ENCODE data around the gene PTPN13.

The PTPN13 gene

DNA sequence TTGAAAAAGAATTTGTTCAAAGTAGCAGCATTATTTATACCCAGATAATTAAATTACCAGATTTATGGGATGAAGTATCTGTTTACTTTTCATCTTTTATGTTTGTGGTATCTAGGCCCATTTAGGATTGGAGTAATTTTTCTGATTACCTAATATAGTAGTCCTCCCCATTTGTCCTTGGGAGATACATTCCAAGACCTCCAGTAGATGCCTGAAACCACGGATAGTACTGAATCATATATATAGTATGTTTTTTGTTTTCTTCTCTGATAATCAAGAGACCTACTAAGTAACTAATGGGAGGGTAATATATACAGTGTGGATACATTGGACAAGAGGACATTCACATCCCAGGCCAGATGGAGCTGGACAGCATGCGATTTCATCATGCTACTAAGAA lies 30.7 kb upstream of the PTPN13 start:
- Histone ChIP-seq H3K27ac (ENCODE audit: low read length) (no peak overlapping the region), H3K27me3 (ENCODE audit: control insufficient read depth, insufficient read depth, low read length) (no peaks in the 10 kb centered on the region), H3K9me3 (ENCODE audit: control insufficient read depth, low read depth, low read length) (no peaks in the 10 kb centered on the region), H3K4me3 (ENCODE audit: low read length) (no peak overlapping the region), H3K9ac (ENCODE audit: low read length) (no peak overlapping the region), H3K4me1 (ENCODE audit: control insufficient read depth, low read depth, low read length) (no peaks in the 10 kb centered on the region), H3K36me3 (ENCODE audit: control insufficient read depth, low read depth, low read length) (no peaks in the 10 kb centered on the region)

DNA sequence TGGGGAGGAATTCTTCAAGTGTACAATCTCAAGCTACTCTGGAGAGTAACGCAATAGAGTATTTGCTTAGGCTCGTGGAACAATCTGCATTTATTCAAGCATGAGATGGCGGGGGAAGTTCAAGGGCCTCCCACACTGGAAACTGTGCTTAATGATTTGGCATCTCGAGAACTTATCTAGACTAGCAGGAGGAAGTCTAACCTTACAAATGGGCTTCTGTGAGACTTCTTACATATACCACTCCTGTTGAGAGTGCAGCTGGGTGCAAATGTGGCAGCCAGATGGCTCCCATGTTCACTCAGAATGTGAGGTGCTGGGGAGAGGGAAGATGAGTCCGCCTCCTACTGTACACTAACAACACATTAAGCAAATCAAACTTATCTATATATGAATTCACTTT lies 29.3 kb upstream of the PTPN13 start:
- Histone ChIP-seq H3K4me3 (ENCODE audit: low read length) (no peak overlapping the region), H3K36me3 (ENCODE audit: control insufficient read depth, low read depth, low read length) (no peaks in the 10 kb centered on the region), H3K9me3 (ENCODE audit: control insufficient read depth, low read depth, low read length) (no peaks in the 10 kb centered on the region), H3K27me3 (ENCODE audit: control insufficient read depth, insufficient read depth, low read length) (no peaks in the 10 kb centered on the region), H3K4me1 (ENCODE audit: control insufficient read depth, low read depth, low read length) (no peaks in the 10 kb centered on the region), H3K9ac (ENCODE audit: low read length) (no peak overlapping the region), H3K27ac (ENCODE audit: low read length) (no peak overlapping the region)

DNA sequence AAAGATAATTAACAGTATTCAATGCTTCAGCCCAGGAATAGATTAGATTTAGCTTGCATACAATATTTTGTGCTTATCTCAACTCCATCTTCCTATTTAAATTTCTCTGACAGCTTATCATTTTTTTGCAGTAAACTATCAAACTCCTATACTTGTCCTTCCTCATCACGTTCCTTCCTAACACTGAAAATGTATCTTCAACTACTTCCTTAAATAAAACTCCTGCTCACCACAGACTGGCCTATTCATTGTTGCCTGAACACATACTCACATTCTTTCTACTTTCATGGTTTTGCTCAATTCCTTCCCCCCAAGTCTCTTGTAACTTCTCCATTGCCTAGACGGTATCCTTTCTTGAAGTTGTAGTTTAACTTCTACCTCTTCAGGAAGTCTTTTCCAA lies 28.5 kb upstream of the PTPN13 start:
- no peaks in the 10 kb centered on the region for H3K36me3 ChIP-seq (ENCODE audit: control insufficient read depth, low read depth, low read length)
- H3K9ac ChIP-seq (ENCODE audit: low read length), result no peak overlapping the region
- H3K4me3 ChIP-seq (ENCODE audit: low read length), result no peak overlapping the region
- H3K4me1 ChIP-seq (ENCODE audit: control insufficient read depth, low read depth, low read length), result no peaks in the 10 kb centered on the region
- H3K27ac ChIP-seq (ENCODE audit: low read length), result no peak overlapping the region
- H3K9me3 ChIP-seq (ENCODE audit: control insufficient read depth, low read depth, low read length), result no peaks in the 10 kb centered on the region
- H3K27me3 ChIP-seq (ENCODE audit: control insufficient read depth, insufficient read depth, low read length), result no peaks in the 10 kb centered on the region

DNA sequence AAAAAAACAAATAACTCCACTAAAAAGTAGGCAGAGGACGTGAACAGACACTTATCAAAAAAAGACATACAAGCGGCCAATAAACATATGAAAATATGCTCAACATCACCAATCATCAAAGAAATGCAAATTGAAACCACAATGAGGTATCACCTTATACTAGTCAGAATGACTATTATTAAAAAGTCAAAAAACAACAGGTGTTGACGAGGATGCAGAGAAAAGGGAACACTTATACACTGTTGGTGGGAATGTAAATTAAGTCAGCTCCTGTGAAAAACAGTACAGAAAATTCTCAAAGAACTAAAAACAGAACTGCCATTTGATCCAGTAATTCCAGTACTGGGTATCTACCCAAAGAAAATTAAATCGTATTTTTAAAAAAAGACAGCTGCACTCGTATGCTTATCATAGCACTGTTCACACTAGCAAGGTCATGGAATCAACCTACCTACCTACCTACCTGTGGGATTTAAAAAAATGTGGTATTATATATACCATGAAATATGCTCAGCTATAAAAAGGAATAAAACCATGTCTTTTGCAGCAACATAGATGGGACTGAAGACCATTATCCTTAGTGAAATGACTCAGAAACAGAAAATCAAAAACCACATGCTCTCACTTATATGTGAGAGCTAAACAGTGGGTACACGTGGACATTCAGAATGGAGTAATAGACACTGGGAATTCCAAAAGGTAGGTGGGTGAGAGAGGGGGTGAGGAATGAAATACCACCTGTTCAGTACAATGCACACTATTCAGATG lies 24.8 kb upstream of the PTPN13 start:
- no peak overlapping the region for H3K4me3 ChIP-seq (ENCODE audit: low read length)

DNA sequence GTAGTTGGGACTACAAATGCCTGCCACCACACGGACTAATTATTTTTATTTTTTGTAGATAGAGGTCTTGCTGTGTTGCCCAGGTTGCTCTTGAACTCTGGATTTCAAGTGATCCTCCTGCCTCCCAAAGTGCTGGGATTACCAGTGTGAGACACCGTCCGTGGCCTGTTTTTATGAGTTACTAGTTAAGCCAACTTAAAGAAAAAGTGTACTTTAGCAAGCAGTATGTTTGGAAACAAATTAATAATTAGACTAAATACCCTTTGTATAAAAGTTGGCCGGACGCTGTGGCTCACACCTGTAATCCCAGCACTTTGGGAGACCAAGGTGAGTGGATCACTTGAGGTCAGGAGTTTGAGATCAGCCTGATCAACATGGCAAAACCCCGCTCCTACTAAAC lies 14.2 kb upstream of the PTPN13 start:
- no peak overlapping the region for H3K4me3 ChIP-seq (ENCODE audit: low read length)
- H3K9me3 ChIP-seq (ENCODE audit: control insufficient read depth, low read depth, low read length), result no peaks in the 10 kb centered on the region
- H3K9ac ChIP-seq (ENCODE audit: low read length), result no peak overlapping the region
- no peak overlapping the region for H3K27ac ChIP-seq (ENCODE audit: low read length)
- no peaks in the 10 kb centered on the region for H3K36me3 ChIP-seq (ENCODE audit: control insufficient read depth, low read depth, low read length)
- H3K27me3 ChIP-seq (ENCODE audit: control insufficient read depth, insufficient read depth, low read length), result no peaks in the 10 kb centered on the region
- no peaks in the 10 kb centered on the region for H3K4me1 ChIP-seq (ENCODE audit: control insufficient read depth, low read depth, low read length)

More for the DNA sequence above, 24.8 kb upstream of the PTPN13 start:
- H3K27ac ChIP-seq (ENCODE audit: low read length), result no peak overlapping the region
- no peak overlapping the region for H3K9ac ChIP-seq (ENCODE audit: low read length)
- no peaks in the 10 kb centered on the region for H3K9me3 ChIP-seq (ENCODE audit: control insufficient read depth, low read depth, low read length)
- H3K27me3 ChIP-seq (ENCODE audit: control insufficient read depth, insufficient read depth, low read length), result no peaks in the 10 kb centered on the region
- H3K4me1 ChIP-seq (ENCODE audit: control insufficient read depth, low read depth, low read length), result peaks cover 4% of the 10 kb centered on the region
- H3K36me3 ChIP-seq (ENCODE audit: control insufficient read depth, low read depth, low read length), result no peaks in the 10 kb centered on the region

DNA sequence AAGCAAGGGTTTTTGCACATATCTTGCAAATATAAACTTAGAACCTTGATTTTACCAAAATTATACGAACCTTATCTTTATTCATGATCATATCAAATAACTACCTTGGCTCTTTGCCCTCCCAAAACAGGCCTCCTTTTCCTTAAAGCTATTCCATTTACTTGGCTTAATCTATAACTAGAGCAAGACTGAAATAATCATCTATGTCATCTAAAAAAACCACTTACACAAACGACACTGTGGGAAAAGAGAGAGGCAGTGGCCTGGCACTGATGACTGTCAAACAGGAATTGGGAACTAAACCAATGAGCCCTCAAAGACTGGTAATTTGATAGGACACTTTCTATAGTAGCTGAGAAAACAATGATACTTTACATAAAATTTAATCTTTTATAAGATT lies 11.7 kb upstream of the PTPN13 start:
- Histone ChIP-seq H3K4me3 (ENCODE audit: low read length) (no peak overlapping the region), H3K27me3 (ENCODE audit: control insufficient read depth, insufficient read depth, low read length) (no peaks in the 10 kb centered on the region), H3K4me1 (ENCODE audit: control insufficient read depth, low read depth, low read length) (peaks cover 4% of the 10 kb centered on the region), H3K27ac (ENCODE audit: low read length) (no peak overlapping the region), H3K36me3 (ENCODE audit: control insufficient read depth, low read depth, low read length) (no peaks in the 10 kb centered on the region), H3K9me3 (ENCODE audit: control insufficient read depth, low read depth, low read length) (no peaks in the 10 kb centered on the region), H3K9ac (ENCODE audit: low read length) (no peak overlapping the region)

DNA sequence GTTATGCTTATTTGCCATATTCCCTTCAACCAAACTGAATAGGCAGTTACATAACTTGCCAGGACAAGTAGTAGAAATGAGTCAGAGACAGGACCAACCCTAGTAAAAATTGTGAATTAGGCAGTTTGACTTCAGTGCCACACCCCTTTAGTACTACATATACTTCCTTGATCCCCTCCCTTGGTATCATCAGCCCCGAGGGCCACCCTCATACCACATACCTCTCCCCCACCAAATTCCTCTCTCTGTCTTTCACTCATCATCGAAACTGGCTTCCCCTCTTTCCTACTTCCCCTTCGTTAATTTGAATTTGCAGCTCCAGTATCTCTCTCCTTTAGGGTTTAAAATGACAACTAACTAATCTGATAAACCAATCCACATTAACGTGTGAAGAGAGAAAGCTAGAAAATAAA lies 7.9 kb upstream of the PTPN13 start:
- Histone ChIP-seq H3K4me1 (ENCODE audit: control insufficient read depth, low read depth, low read length) (peaks cover 7% of the 10 kb centered on the region), H3K4me3 (ENCODE audit: low read length) (no peak overlapping the region), H3K9ac (ENCODE audit: low read length) (no peak overlapping the region), H3K27ac (ENCODE audit: low read length) (no peak overlapping the region), H3K36me3 (ENCODE audit: control insufficient read depth, low read depth, low read length) (no peaks in the 10 kb centered on the region), H3K9me3 (ENCODE audit: control insufficient read depth, low read depth, low read length) (no peaks in the 10 kb centered on the region), H3K27me3 (ENCODE audit: control insufficient read depth, insufficient read depth, low read length) (no peaks in the 10 kb centered on the region)

DNA sequence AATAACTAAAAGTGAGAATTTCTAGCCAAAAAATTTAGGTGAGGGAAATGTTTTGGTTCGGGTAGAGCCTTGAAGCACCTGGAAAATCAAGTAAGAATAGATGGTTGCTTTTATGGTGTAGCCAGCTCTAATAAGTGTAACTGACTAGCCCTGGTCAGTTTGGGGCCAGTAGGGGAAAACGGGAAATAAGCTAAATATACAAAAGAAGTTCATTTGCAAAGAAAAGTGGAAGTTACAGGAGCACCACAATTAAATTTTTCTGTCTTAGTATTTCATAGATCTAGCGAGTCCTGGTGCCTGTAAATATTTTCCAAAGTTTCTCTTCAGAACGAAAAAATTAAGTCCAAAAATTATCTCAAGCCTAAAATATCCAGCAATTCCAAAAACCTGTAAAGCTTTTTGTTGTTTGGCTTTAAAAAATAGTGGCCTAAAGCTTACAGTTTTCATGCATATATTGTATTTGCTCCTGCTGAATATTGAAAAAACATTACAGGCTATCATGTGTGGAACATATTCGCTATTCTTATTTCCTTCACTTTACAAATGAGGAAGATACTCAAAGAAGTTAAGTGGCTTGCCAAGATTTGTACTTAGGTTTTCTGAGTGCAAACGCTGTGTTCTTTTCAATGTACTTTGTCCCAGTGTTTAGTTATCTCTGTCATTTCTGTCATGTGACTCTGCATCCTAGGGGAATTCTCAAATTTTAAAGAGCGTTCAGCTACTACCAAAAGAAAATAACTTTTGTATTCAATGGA lies 7.3 kb upstream of the PTPN13 start:
- H3K27ac ChIP-seq (ENCODE audit: low read length), result no peak overlapping the region
- no peaks in the 10 kb centered on the region for H3K36me3 ChIP-seq (ENCODE audit: control insufficient read depth, low read depth, low read length)
- H3K27me3 ChIP-seq (ENCODE audit: control insufficient read depth, insufficient read depth, low read length), result no peaks in the 10 kb centered on the region
- H3K9ac ChIP-seq (ENCODE audit: low read length), result no peak overlapping the region
- no peaks in the 10 kb centered on the region for H3K9me3 ChIP-seq (ENCODE audit: control insufficient read depth, low read depth, low read length)
- no peak overlapping the region for H3K4me3 ChIP-seq (ENCODE audit: low read length)
- H3K4me1 ChIP-seq (ENCODE audit: control insufficient read depth, low read depth, low read length), result peaks cover 7% of the 10 kb centered on the region

DNA sequence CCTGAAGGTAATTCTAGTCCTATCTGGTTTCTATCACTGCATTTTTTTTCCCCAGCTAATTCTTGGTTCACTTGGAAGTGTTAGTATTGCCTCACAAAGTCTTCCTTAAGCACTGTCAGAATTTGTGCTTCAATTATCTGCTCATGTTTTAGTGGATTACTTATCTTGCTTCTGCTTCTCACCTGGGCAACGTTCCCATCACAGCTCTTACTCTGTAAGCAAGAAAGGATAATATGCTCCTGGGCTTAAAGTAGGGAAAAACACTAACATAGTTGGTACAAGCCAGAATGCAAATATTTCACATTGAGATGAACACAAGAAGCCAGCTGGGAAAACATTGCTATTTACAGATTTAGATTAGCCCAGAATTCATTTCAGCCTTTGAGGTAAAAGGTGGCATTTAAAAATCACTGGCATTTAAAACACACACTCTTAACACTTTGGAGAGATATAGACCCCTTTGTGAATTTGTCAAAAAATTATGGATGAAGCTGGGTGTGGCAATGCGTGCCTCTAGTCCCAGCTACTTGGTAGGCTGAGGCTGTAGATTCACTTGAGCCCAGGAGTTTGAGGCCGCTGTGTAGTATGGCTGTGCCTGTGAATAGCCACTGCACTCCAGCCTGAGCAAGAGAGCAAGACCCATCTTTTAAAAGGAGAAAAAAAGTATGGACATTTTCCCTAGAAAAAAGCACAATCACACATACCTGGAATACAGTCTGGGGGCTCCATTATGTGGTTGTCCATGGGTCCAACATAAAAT lies 6.6 kb upstream of the PTPN13 start:
- H3K9ac ChIP-seq (ENCODE audit: low read length), result no peak overlapping the region
- H3K36me3 ChIP-seq (ENCODE audit: control insufficient read depth, low read depth, low read length), result no peaks in the 10 kb centered on the region
- no peaks in the 10 kb centered on the region for H3K27me3 ChIP-seq (ENCODE audit: control insufficient read depth, insufficient read depth, low read length)
- no peak overlapping the region for H3K27ac ChIP-seq (ENCODE audit: low read length)
- H3K9me3 ChIP-seq (ENCODE audit: control insufficient read depth, low read depth, low read length), result no peaks in the 10 kb centered on the region
- peaks cover 13% of the 10 kb centered on the region for H3K4me1 ChIP-seq (ENCODE audit: control insufficient read depth, low read depth, low read length)
- H3K4me3 ChIP-seq (ENCODE audit: low read length), result no peak overlapping the region

DNA sequence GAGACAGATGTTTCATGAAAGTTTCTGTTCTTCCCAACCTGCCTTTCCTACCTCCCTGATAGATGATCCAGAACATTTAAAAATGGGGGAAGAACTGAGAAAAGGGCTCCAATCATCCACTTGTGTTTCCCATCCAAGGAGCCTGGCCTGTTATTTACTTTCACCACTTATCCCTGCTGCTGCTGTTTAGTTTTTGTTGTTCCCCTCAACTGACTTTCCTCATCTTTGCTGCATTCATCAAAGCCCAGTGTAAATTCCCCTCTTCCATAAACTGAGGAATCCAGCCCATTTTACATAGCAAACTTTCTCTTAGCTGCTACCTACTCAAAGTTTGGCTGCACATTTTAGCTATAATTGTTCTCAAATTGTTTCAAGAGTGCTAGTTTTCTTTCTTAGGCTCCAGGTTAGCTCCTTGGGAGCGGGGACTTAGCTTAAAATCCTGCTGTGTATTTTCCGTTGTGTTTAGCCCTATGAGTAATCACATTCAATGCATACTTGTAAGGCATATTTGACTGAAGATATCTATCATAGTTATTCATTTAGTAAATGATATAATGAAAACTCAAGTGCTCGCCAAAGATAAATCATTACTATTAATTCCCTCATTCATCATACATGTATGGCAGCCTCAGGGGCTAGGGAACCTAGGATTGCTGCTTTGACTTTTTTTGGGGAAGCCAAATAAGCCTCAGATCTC lies 1.4 kb upstream of the PTPN13 start:
- H3K4me3 ChIP-seq (ENCODE audit: low read length), result peak overlapping the region; percentile 100
- H3K9me3 ChIP-seq (ENCODE audit: control insufficient read depth, low read depth, low read length), result no peaks in the 10 kb centered on the region
- H3K4me1 ChIP-seq (ENCODE audit: control insufficient read depth, low read depth, low read length), result peaks cover 30% of the 10 kb centered on the region
- H3K9ac ChIP-seq (ENCODE audit: low read length), result peak overlapping the region; percentile 89
- H3K36me3 ChIP-seq (ENCODE audit: control insufficient read depth, low read depth, low read length), result no peaks in the 10 kb centered on the region
- no peaks in the 10 kb centered on the region for H3K27me3 ChIP-seq (ENCODE audit: control insufficient read depth, insufficient read depth, low read length)
- no peak overlapping the region for H3K27ac ChIP-seq (ENCODE audit: low read length)

All from iPS-18a (cell line).